ENCODE results near the gene KDM4E.

The KDM4E gene

GRCh38 chr11:95054356-95054755 is 29.3 kb downstream of the KDM4E start:
- DNase-seq = no peak

DNA sequence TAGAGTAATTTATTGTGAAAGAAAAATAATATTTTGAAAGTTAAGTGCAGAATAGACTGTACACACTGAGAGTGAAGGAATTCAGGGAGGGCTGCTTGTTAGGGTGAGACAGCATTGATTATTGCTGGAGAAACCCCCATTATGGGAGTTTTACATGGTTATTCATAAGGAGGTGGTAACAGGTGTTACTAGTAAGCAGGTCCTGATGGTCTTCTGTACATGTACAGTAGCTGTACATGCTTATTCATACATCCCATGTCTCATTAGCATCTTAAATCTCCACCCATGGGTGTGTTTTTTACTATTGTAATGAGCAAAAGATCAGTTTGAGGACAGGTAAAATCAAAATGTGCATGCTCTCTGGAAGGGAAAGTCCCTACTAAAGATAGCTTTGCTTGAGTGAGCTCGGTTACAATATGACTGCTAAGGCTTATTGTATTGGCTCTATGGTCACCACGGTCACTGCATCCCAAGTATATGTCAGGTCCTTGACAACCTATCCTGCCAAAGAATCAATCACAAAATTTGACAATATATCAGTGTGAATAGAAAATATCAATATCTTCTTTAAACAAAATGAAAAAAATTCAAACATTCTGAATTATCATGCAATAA is 30.3 kb downstream of the KDM4E start:
- no peak for DNase-seq

DNA sequence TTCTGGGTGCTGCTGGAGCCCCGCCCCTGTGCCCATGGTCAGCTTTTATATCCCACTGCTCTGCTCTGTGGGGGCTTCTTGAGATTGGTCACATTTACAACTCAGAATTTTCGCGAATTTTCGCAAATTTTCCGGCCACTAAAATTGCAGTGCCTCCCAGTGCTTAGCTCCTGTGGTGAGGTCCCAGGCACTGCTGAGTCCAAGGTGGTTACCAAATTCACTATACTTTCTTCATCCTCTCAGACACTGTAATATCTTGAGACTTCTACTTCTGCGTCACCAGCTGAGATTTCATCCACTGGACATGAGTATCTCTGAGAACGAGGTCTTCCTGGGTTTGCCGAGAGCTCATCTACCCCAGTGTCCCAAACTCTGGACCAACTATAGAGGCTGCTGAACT is 32.9 kb downstream of the KDM4E start:
- DNase-seq = no peak

GRCh38 chr11:95058621-95059020 is 33.6 kb downstream of the KDM4E start:
- no peak for DNase-seq

DNA sequence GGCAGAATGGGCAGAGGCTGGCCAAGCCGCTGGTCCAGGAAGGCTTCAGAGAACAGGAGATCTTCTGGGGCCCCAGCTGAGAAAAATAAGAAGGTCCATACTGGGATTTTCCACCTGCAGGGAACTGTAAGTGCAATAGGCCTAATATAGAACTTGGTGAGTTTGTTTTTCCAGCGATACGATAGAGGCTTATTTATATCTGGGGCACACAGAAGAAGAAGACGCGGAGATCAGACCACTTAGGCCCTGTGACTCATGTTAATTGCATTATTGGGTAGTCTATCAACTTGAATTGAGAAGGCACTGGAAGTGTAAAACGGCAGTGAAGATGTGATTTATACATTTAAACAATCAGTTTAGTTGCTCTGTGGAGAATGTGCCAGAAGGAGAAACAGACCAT is 34.0 kb downstream of the KDM4E start:
- DNase-seq = no peak

DNA sequence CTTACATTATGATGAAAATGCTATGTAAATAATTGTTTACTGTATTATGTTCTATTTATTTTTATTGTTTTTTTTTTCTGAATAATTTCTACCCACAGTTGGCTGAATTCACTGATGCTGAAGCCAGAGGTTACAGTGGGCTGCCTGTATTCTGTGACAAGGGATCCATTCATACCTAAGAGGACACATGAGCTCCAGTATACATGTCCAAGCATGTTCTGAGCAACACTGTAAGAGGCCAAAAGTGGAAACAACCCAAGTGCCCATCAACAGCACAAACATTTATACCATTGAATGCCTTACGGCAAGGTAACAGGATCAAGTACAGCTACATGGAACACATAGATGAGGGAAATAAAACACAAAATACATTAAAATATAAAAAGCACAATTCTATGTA is 40.3 kb downstream of the KDM4E start:
- DNase-seq = no peak

DNA sequence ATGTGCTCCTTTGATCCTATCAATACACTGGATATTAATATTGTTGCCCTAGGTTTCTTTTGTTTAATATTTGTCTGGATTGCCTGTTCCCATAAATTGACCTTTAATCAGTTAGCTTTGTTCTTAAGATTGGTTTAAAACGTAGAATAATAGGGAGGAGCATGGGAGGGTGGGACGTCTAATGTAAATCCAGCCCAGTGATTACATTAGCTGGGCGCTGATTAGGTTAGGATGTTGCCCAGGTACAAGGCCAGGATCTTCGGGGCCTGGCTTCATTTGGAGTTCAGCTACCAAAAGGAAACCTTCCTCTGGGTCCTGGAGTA is 41.6 kb downstream of the KDM4E start, which contains the start of gene SRSF8:
Gene SRSF8, plus strand, starts transcription at position 204 of the 323 bp plus-strand sequence. CDS start 308 bp downstream, outside the sequence.
- DNase-seq = peak in 1 of 2 donors; percentile 23

GRCh38 chr11:95067039-95067840 is 42.2 kb downstream of the KDM4E start:
- peak; percentile 46 to 57 for DNase-seq

DNA sequence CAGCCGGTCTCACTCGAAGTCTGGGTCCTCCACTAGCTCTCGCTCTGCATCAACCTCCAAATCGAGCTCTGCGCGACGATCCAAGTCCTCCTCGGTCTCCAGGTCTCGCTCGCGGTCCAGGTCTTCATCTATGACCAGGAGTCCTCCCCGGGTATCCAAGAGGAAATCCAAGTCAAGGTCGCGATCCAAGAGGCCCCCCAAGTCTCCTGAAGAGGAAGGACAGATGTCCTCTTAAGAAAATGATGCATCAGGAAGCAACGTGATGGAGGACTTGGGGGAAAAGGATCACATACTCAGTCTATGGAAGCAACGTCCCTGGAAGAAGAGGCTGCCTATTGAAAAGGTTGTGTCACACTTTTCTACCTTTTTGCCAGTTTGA is 42.8 kb downstream of the KDM4E start:
- DNase-seq = peak in 1 of 2 donors; percentile 13

- peak in 1 of 2 donors; percentile 68 for DNase-seq
Observed at GRCh38 chr11:95068549-95068948, 43.5 kb downstream of the KDM4E start.

GRCh38 chr11:95070471-95070870 is 45.4 kb downstream of the KDM4E start:
- DNase-seq = no peak

DNA sequence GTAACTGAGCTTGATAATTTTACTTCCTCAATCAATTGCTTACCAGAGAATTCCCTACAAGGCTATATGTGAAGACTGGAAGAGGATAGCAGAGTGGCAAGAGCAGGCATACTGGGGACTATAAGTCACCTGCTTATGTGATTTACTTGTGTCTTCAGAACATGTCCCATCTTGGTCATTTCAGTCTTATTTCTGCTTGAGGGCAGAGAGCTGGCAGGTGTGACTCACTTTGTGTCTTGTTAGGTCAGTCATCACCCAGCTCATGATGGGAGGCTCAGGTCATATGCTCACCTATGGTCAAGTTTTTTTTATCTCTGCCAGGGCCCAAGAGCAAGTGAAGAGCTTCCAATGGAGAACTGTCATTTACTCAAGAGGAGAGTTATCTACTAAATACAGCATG is 47.9 kb downstream of the KDM4E start:
- DNase-seq = no peak

- no peak for DNase-seq
Observed at GRCh38 chr11:95074792-95075563, 49.9 kb downstream of the KDM4E start.

DNA sequence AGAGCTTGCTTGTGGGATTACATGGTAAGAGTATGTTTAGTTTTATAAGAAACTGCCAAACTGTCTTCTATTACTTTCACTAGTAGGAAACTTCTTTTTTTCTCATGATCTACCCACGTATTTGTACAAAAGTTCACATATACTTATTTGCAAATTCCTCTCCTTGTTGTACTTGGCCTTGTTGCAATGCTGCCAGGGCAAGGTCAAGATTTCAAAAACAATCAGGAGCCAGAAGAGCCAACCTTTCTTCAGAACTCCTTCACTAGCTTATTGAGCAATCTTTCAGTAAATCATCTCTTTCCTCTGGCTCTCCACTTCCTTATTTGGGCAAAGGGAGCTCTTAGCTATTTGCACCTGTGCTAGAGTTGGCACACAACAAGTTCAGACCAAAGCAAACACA is 51.4 kb downstream of the KDM4E start:
- DNase-seq = peak in 1 of 2 donors; percentile 22

DNA sequence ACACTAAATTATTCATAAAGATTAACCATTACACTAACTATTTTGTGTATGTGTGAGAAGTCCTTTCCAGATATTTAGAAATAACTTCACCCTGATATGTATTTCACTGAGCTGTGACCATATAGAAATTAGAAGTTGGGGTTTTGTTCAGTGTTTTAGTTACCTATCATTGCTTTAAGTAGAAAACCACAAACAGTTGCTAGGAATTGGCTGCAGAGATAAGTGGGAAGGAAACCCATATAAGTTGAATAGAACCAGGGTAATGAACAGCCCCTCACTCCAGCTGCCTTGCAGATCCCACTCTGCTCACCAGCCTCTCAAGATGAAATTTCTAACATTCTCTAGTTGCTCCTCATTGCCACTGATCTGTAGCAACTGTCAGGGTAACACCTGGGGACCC is 51.9 kb downstream of the KDM4E start:
- DNase-seq = no peak
